ENCODE measurements around the gene NOXO1. TPM values are rescaled to one million over a fixed set of nuclear protein-coding genes. Genes with fewer than 3 reads are reported as not detected.

Gene NOXO1
- total and polyA plus RNA-seq, 4 donors, result 0.28 to 0.67 (median 0.63) TPM; not detected in 1

DNA sequence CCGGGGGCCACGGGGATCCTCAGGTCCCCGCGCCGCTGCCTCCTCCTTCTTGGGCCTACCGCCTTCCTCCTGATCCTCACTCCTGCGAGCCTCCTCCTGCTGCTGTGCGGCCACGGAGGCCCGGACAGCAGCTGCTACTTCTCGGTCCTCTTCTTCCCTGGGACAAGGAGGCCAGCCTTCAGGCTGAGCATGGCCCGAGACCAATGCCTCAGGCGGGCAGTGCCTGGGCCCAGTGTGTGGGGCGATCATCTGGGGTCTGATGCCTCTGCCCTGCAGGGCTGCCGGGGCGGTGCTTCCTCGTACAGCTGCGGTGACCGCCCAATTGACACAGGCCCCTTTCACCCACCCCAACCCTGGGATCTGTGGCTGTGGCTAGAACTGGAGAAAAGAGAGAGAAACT is 19.8 kb upstream of the NOXO1 start:
- H3K9ac ChIP-seq (ENCODE audit: low read depth in 1 of 2, low read length in 2 of 2), result no peak overlapping the region
- H3K27me3 ChIP-seq (ENCODE audit: control insufficient read depth in 4 of 4, insufficient read depth in 4 of 4, low read length in 3 of 4), result no peaks in the 10 kb centered on the region
- no peak for TF ChIP-seq MAX (IDR thresholded peaks at IDR 0.05)
- TF ChIP-seq FOXA1 (IDR thresholded peaks at IDR 0.05), result no peak
- TF ChIP-seq RXRA (IDR thresholded peaks at IDR 0.05), result no peak
- TF ChIP-seq TAF1 (conservative IDR thresholded peaks at IDR 0.05), result no peak
- no peak for TF ChIP-seq SP1 (IDR thresholded peaks at IDR 0.05)
- TF ChIP-seq HNF4A (conservative IDR thresholded peaks at IDR 0.05), result no peak
- TF ChIP-seq, protein P1, sequence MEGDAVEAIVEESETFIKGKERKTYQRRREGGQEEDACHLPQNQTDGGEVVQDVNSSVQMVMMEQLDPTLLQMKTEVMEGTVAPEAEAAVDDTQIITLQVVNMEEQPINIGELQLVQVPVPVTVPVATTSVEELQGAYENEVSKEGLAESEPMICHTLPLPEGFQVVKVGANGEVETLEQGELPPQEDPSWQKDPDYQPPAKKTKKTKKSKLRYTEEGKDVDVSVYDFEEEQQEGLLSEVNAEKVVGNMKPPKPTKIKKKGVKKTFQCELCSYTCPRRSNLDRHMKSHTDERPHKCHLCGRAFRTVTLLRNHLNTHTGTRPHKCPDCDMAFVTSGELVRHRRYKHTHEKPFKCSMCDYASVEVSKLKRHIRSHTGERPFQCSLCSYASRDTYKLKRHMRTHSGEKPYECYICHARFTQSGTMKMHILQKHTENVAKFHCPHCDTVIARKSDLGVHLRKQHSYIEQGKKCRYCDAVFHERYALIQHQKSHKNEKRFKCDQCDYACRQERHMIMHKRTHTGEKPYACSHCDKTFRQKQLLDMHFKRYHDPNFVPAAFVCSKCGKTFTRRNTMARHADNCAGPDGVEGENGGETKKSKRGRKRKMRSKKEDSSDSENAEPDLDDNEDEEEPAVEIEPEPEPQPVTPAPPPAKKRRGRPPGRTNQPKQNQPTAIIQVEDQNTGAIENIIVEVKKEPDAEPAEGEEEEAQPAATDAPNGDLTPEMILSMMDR (IDR thresholded peaks at IDR 0.05; ENCODE audit: low read depth, low read length, missing input control), result no peak
- no peak for TF ChIP-seq RAD21 (IDR thresholded peaks at IDR 0.05)
- no peak for TF ChIP-seq REST (IDR thresholded peaks at IDR 0.05)
- TF ChIP-seq ATF3 (IDR thresholded peaks at IDR 0.05), result no peak
- no peak for TF ChIP-seq JUND (IDR thresholded peaks at IDR 0.05)
- no peak for TF ChIP-seq FOXA2 (IDR thresholded peaks at IDR 0.05)
- TF ChIP-seq, protein P2, sequence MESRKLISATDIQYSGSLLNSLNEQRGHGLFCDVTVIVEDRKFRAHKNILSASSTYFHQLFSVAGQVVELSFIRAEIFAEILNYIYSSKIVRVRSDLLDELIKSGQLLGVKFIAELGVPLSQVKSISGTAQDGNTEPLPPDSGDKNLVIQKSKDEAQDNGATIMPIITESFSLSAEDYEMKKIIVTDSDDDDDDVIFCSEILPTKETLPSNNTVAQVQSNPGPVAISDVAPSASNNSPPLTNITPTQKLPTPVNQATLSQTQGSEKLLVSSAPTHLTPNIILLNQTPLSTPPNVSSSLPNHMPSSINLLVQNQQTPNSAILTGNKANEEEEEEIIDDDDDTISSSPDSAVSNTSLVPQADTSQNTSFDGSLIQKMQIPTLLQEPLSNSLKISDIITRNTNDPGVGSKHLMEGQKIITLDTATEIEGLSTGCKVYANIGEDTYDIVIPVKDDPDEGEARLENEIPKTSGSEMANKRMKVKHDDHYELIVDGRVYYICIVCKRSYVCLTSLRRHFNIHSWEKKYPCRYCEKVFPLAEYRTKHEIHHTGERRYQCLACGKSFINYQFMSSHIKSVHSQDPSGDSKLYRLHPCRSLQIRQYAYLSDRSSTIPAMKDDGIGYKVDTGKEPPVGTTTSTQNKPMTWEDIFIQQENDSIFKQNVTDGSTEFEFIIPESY (IDR thresholded peaks at IDR 0.05), result no peak
- no peak for TF ChIP-seq YY1 (IDR thresholded peaks at IDR 0.05)
- no peak for TF ChIP-seq HNF4G (IDR thresholded peaks at IDR 0.05)
- no peak for TF ChIP-seq EGR1 (IDR thresholded peaks at IDR 0.05; ENCODE audit: low read depth in 2 of 2)
- no peak for TF ChIP-seq NR2F2 (IDR thresholded peaks at IDR 0.05)
- TF ChIP-seq GABPA (IDR thresholded peaks at IDR 0.05 in 1 of 2, conservative IDR thresholded peaks at IDR 0.05 in 1 of 2), result no peak
- H3K36me3 ChIP-seq (ENCODE audit: control insufficient read depth in 4 of 4, insufficient read depth in 3 of 4, low read depth in 1 of 4, low read length in 3 of 4), result peaks cover 24 to 67% (median 28%) of the 10 kb centered on the region in 4 donors
- WGBS, result 95% methylated on average over 19 of the region's 19 CpGs
- DNase-seq (ENCODE audit: low spot score), result no peak
- no peak overlapping the region for H3K27ac ChIP-seq (ENCODE audit: low read depth in 1 of 2, low read length in 2 of 2)
- H3K4me3 ChIP-seq (ENCODE audit: low read depth in 1 of 3, low read length in 3 of 3), result no peak overlapping the region
- H3K9me3 ChIP-seq (ENCODE audit: control insufficient read depth in 4 of 4, low read length in 3 of 4), result no peaks in the 10 kb centered on the region
- H3K4me1 ChIP-seq (ENCODE audit: control insufficient read depth in 4 of 4, insufficient read depth in 4 of 4, low read length in 3 of 4), result peaks cover 15 to 28% (median 21%) of the 10 kb centered on the region in 4 donors

Measured in liver (tissue), 9 donors.